Mammary epithelial cell (primary cell): ENCODE results near the gene PHKA2.

Experiments used
- EZH2 ChIP-seq: IDR thresholded peaks from 2 replicates; pipeline ENCODE4 v1.6.1; 2012; ENCODE audit warnings: low read length, inconsistent platforms, borderline replicate concordance
- TF ChIP-seq, protein P1 (sequence below), 2 donors: IDR thresholded peaks in 1 of 2; conservative IDR thresholded peaks in 1 of 2; 2 replicates each; pipeline ENCODE4 v1.5.1; 2011 to 2012; ENCODE audit warnings: inconsistent platforms in 2 of 2, low read length in 2 of 2, mild to moderate bottlenecking in 2 of 2, control low read depth in 1 of 2, low read depth in 1 of 2; ENCODE audit not compliant: insufficient read depth in 1 of 2; ENCODE audit errors: extremely low read depth in 1 of 2

DNA sequence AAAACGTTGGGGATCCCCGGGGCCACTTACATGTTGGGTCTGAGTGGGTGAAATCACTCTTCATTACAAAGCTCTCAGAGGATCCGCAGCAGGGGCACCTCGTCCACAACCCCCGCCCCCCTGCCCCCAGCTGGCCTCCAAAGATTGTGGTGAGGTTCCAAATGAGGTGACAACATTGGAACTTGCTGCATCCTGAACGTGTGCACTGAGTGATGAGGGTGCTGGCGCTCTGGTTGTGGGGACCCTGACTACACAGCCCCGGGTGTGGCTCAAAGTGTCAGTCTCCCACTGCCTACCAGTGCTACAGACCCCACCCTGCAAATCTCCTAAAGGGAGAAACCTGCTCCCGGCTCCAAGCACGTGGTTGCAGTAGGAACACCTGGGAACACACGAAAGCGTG lies 111.9 kb downstream of the PHKA2 start:
- TF ChIP-seq, protein P1, sequence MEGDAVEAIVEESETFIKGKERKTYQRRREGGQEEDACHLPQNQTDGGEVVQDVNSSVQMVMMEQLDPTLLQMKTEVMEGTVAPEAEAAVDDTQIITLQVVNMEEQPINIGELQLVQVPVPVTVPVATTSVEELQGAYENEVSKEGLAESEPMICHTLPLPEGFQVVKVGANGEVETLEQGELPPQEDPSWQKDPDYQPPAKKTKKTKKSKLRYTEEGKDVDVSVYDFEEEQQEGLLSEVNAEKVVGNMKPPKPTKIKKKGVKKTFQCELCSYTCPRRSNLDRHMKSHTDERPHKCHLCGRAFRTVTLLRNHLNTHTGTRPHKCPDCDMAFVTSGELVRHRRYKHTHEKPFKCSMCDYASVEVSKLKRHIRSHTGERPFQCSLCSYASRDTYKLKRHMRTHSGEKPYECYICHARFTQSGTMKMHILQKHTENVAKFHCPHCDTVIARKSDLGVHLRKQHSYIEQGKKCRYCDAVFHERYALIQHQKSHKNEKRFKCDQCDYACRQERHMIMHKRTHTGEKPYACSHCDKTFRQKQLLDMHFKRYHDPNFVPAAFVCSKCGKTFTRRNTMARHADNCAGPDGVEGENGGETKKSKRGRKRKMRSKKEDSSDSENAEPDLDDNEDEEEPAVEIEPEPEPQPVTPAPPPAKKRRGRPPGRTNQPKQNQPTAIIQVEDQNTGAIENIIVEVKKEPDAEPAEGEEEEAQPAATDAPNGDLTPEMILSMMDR (conservative IDR thresholded peaks at IDR 0.05 in 1 of 2, IDR thresholded peaks at IDR 0.05 in 1 of 2; ENCODE audit: extremely low read depth in 1 of 2, insufficient read depth in 1 of 2, low read depth in 1 of 2, low read length in 2 of 2) = no peak
- TF ChIP-seq EZH2 = no peak
